ENCODE results near the gene HOXA5. TPM values are rescaled to one million over a fixed set of nuclear protein-coding genes. Genes with fewer than 3 reads are reported as not detected.

Gene HOXA5
- total RNA-seq, 1 experiment from 2014 or later, result 6.7 TPM

- no peak overlapping the region for H2AFZ ChIP-seq (ENCODE audit: low read depth, low read length, poor library complexity, severe bottlenecking)
- intact Hi-C loops (cut with micrococcal nuclease), result no loop called here
- H3K27ac ChIP-seq (ENCODE audit: low read depth, low read length), result no peak overlapping the region
- H3K27me3 ChIP-seq (ENCODE audit: insufficient read depth, low read length), result peaks cover 28% of the 10 kb centered on the region; the same call in 1 of the 2 replicates
- no peaks in the 10 kb centered on the region for H3K79me2 ChIP-seq (ENCODE audit: insufficient read depth, low read length)
- no peaks in the 10 kb centered on the region for H4K20me1 ChIP-seq (ENCODE audit: insufficient read depth)
- ChIA-PET POLR2A (no interaction called here), CTCF (no interaction called here), RAD21 (ENCODE audit: low non-redundant PET in 1 of 2, low total read pairs in 2 of 2, uncharacterized antibody in 2 of 2, unreplicated experiment in 2 of 2) (no interaction called here)
- H3K4me3 ChIP-seq (replicated peaks in 1 of 2; ENCODE audit: low read depth in 1 of 2, low read length in 2 of 2), result no peak overlapping the region
- H3K9ac ChIP-seq (ENCODE audit: low read length), result no peak overlapping the region
- H3K9me2 ChIP-seq (ENCODE audit: insufficient read depth), result no peaks in the 10 kb centered on the region
- DNase-seq (ENCODE audit: low read depth, low spot score) (no peak), ATAC-seq (no peak)
- H3K4me2 ChIP-seq (ENCODE audit: low read length), result no peak overlapping the region
- no TSS peak for BruUV-seq (replicated peaks)
- H3K4me1 ChIP-seq (ENCODE audit: control insufficient read depth in 1 of 2, insufficient read depth in 2 of 2, low read length in 2 of 2), result peaks cover 40 to 79% of the 10 kb centered on the region in 2 experiments
- TF ChIP-seq CTCF (IDR thresholded peaks at IDR 0.05 in 2 of 3, conservative IDR thresholded peaks at IDR 0.05 in 1 of 3; ENCODE audit: borderline replicate concordance in 1 of 3, insufficient read depth in 1 of 3, low read depth in 2 of 3, low read length in 2 of 3) (no peak), EZH2phosphoT487 (IDR thresholded peaks at IDR 0.05; ENCODE audit: borderline replicate concordance) (no peak), CBX3 (IDR thresholded peaks at IDR 0.05; ENCODE audit: low read depth) (no peak), MAX (IDR thresholded peaks at IDR 0.05) (no peak), SRF (IDR thresholded peaks at IDR 0.05; ENCODE audit: low read depth) (no peak), EZH2 (IDR thresholded peaks at IDR 0.05) (no peak), ZNF274 (IDR thresholded peaks at IDR 0.05; ENCODE audit: low read depth, low read length) (no peak), ATF3 (IDR thresholded peaks at IDR 0.05) (no peak), CEBPB (IDR thresholded peaks at IDR 0.05; ENCODE audit: low read depth) (no peak), ELF1 (IDR thresholded peaks at IDR 0.05; ENCODE audit: borderline replicate concordance, low read depth) (no peak), ZBTB33 (IDR thresholded peaks at IDR 0.05; ENCODE audit: extremely low read depth, insufficient replicate concordance, low read length) (no peak), POLR2AphosphoS5 (IDR thresholded peaks at IDR 0.05; ENCODE audit: low read depth, low read length) (no peak), SP1 (IDR thresholded peaks at IDR 0.05; ENCODE audit: low read depth) (no peak), EGR1 (IDR thresholded peaks at IDR 0.05; ENCODE audit: low read depth) (no peak), FOSL1 (IDR thresholded peaks at IDR 0.05; ENCODE audit: low read depth) (no peak), JUND (IDR thresholded peaks at IDR 0.05) (no peak), TCF7L2 (IDR thresholded peaks at IDR 0.05; ENCODE audit: borderline replicate concordance, extremely low read depth, insufficient read depth, insufficient read length) (no peak)
- no peaks in the 10 kb centered on the region for H3K9me3 ChIP-seq (ENCODE audit: control insufficient read depth in 1 of 2, insufficient read depth in 1 of 2, low read depth in 1 of 2, low read length in 2 of 2)
- no peaks in the 10 kb centered on the region for H3K36me3 ChIP-seq (ENCODE audit: control insufficient read depth in 1 of 2, insufficient read depth in 2 of 2, low read length in 2 of 2)
Observed at GRCh38 chr7:27121684-27122076, 21.8 kb downstream of the HOXA5 start.
